GM06990 (cell line): ENCODE results near the gene CDC42EP1.
"Not testable (repeated sequence)": the region's sequence is repeated elsewhere in the genome, so short reads cannot be mapped to it uniquely, and the experiment has no call there.

ENCODE experiments used
- DNase-seq: peaks from one replicate; pipeline ENCODE4 v3.0.0-alpha.2; 2011; ENCODE audit not compliant: insufficient read length; ENCODE audit errors: extremely low read depth
- H3K27me3 ChIP-seq: replicated peaks from 2 replicates; pipeline ENCODE4 v1.6.0; 2011; ENCODE audit warnings: low read length; ENCODE audit not compliant: control insufficient read depth, insufficient read depth
- H3K36me3 ChIP-seq: 2 replicates; pipeline ENCODE4 v1.5.1; 2011; ENCODE audit warnings: low read length; ENCODE audit not compliant: control insufficient read depth, insufficient read depth
- H3K4me3 ChIP-seq: replicated peaks from 2 replicates; pipeline ENCODE4 v1.5.1; 2011; ENCODE audit warnings: low read depth, mild to moderate bottlenecking, control low read depth, low read length
- TF ChIP-seq, protein P1 (sequence below): IDR thresholded peaks from 2 replicates; pipeline ENCODE4 v1.5.1; 2011; ENCODE audit warnings: low read length, control low read depth, mild to moderate bottlenecking, inconsistent platforms; ENCODE audit not compliant: insufficient read depth, poor library complexity, severe bottlenecking

CDC42EP1 gene

DNA sequence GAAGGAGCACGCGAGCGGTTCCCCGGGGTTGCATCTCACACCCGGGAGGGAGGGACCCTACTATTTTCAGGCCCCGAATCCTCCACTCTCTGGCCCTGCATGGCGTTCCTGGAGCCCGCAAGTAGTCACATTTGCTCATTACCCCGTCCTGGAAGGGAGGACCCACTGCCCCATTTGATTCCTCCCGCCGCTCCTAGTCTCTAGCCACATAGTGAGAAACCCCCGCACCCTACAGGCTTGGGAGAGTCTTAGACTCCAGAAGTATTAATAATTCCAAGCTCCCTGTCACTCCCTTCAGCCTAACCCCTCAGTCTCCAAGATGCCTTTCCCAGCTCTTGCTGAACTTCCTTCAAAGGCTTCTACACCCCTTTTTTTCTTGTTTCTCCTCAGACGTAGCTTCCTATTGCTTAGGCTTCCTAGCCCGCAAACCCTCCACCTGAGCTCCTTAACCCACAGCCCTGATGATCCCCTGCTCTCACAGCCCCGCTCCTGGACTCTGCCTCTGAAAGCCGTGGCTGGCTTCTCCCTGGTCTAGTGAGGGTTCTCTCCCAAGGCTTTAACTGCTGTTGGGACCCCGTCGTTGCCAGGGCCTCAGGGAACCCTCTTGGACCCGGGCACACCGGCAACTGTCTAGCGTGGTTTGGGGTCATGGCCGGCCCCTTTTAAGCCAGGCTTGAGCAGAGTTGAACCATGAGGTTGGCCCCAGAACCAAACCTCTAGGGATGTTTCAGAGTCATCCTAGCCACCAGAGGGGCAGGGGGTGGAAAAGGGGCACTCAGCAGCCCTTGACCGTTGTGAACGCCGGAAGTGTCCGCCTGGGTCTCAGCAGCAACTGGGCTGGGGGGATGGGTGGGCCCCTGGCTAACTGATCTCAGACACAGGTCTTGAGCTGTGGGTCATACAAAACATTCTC lies 49.2 kb downstream of the CDC42EP1 start:
- Histone ChIP-seq H3K4me3 (peak overlapping the region; percentile 98), H3K36me3 (peaks cover 11% of the 10 kb centered on the region), H3K27me3 (no peaks in the 10 kb centered on the region)
- DNase-seq: no peak
- TF ChIP-seq, protein P1, sequence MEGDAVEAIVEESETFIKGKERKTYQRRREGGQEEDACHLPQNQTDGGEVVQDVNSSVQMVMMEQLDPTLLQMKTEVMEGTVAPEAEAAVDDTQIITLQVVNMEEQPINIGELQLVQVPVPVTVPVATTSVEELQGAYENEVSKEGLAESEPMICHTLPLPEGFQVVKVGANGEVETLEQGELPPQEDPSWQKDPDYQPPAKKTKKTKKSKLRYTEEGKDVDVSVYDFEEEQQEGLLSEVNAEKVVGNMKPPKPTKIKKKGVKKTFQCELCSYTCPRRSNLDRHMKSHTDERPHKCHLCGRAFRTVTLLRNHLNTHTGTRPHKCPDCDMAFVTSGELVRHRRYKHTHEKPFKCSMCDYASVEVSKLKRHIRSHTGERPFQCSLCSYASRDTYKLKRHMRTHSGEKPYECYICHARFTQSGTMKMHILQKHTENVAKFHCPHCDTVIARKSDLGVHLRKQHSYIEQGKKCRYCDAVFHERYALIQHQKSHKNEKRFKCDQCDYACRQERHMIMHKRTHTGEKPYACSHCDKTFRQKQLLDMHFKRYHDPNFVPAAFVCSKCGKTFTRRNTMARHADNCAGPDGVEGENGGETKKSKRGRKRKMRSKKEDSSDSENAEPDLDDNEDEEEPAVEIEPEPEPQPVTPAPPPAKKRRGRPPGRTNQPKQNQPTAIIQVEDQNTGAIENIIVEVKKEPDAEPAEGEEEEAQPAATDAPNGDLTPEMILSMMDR: no peak

- Histone ChIP-seq H3K36me3 (peaks cover 13% of the 10 kb centered on the region), H3K4me3 (peak overlapping the region; percentile 98)
- not testable (repeated sequence) for DNase-seq, H3K27me3 ChIP-seq
Measured at GRCh38 chr22:37610153-37610475, 49.8 kb downstream of the CDC42EP1 start.

DNA sequence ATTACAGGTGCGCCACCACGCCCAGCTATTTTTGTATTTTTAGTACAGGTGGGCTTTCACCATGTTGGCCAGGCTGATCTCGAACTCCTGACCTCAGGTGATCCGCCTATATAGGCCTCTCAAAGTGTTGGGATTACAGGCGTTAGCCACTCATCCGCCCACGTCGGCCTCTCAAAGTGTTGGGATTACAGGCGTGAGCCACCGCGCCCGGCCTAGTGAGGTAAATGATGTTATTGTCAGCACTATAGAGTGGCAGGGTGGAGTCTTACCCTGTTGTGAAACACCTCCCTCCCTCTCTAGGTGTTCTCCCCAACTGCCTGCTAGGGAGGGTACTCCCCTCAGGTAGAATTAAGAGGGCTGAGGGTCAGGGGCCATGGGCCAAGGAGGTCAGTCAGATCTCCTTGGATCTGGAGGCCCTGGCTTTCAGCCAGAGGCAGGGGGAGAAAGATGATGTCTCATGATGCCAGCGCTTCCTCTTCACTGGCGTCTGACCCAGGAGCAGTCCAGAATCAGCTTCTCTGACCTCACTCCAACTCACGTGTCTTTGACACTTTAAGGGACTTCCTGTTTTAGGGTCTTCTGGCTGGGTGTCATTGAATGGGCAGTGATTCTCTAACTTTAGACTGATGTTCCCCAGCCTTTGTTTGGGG lies 50.3 kb downstream of the CDC42EP1 start:
- no peak for DNase-seq
- Histone ChIP-seq H3K36me3 (peaks cover 13% of the 10 kb centered on the region), H3K4me3 (peak overlapping the region; percentile 98), H3K27me3 (no peaks in the 10 kb centered on the region)
- TF ChIP-seq, protein P1: no peak

- TF ChIP-seq, protein P1: no peak
- H3K36me3 ChIP-seq: peaks cover 14% of the 10 kb centered on the region
- H3K27me3 ChIP-seq: no peaks in the 10 kb centered on the region
- no peak for DNase-seq
- no peak overlapping the region for H3K4me3 ChIP-seq
Measured at GRCh38 chr22:37611207-37611606, 50.9 kb downstream of the CDC42EP1 start.

- no peak for DNase-seq
- H3K4me3 ChIP-seq: no peak overlapping the region
- TF ChIP-seq, protein P1: no peak
- no peaks in the 10 kb centered on the region for H3K27me3 ChIP-seq
- peaks cover 44% of the 10 kb centered on the region for H3K36me3 ChIP-seq
Measured at GRCh38 chr22:37616201-37617083, 56.2 kb downstream of the CDC42EP1 start.

GRCh38 chr22:37617431-37617830 lies 57.2 kb downstream of the CDC42EP1 start:
- TF ChIP-seq, protein P1: no peak
- Histone ChIP-seq H3K4me3 (no peak overlapping the region), H3K36me3 (peaks cover 46% of the 10 kb centered on the region), H3K27me3 (no peaks in the 10 kb centered on the region)
- DNase-seq: no peak
